Osteocyte (in vitro differentiated cells): ENCODE data around the gene TIMM21. TPM values are rescaled to one million over a fixed set of nuclear protein-coding genes. Genes with fewer than 3 reads are reported as not detected.
A peak's percentile ranks its signal among the peaks of the same experiment; 100 is the strongest.

Experiments used
- DNase-seq: peaks from one replicate; pipeline ENCODE4 v3.0.0; 2021; ENCODE audit warnings: mixed read lengths; ENCODE audit not compliant: unreplicated experiment; ENCODE audit errors: extremely low spot score
- H3K27ac Mint-ChIP-seq: one replicate; pipeline ENCODE4 v1.8.0; 2021; ENCODE audit warnings: mild to moderate bottlenecking, mixed read lengths; ENCODE audit not compliant: unreplicated experiment
- H3K27me3 Mint-ChIP-seq: one replicate; pipeline ENCODE4 v1.8.0; 2021; ENCODE audit warnings: mixed read lengths; ENCODE audit not compliant: unreplicated experiment
- H3K36me3 Mint-ChIP-seq: one replicate; pipeline ENCODE4 v1.8.0; 2021; ENCODE audit warnings: mixed read lengths; ENCODE audit not compliant: unreplicated experiment
- H3K4me1 Mint-ChIP-seq: one replicate; pipeline ENCODE4 v1.8.0; 2021; ENCODE audit warnings: mixed read lengths; ENCODE audit not compliant: unreplicated experiment
- H3K4me3 Mint-ChIP-seq: one replicate; pipeline ENCODE4 v1.8.0; 2021; ENCODE audit warnings: mild to moderate bottlenecking, moderate library complexity, mixed read lengths; ENCODE audit not compliant: unreplicated experiment
- H3K9me3 Mint-ChIP-seq: one replicate; pipeline ENCODE4 v1.8.0; 2021; ENCODE audit warnings: mixed read lengths; ENCODE audit not compliant: unreplicated experiment
- total RNA-seq: library from RNA; stranded (reverse); gene quantifications from 2 replicates; pipeline ENCODE4 v1.2.1, GENCODE V29; 2021
- TF ChIP-seq, protein P1 (sequence below): fragments of 200-600 bp; sonication (generic); IDR thresholded peaks from 2 replicates; pipeline ENCODE4 v1.5.0; 2021; ENCODE audit warnings: antibody characterized with exemption, mild to moderate bottlenecking, moderate library complexity

TIMM21 gene
- total RNA-seq, 1 donor from 2014 or later, result 23.3 TPM

DNA sequence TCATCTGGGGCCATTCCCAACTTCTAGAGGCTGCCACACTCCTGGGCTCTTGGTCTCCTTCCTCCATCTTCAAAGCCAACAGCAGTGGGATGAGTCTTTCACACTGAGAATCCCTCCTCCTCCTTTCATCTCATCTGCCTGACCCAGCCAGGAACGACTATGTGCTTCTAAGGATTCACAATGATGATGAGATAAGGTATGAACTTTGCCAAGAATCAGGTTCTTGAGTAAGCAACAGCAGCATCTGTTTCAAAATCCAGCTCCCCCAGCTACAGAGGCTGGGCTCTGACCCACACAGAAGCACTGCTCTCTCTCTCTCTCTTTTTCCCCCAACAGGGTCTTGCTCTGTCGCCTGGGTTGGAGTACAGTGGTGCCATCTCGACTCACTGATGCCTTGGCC lies 46.4 kb downstream of the TIMM21 start:
- H3K27me3 Mint-ChIP-seq, result peaks cover 15% of the 10 kb centered on the region
- DNase-seq, result peak; percentile 42
- H3K4me1 Mint-ChIP-seq, result peaks cover 2% of the 10 kb centered on the region
- TF ChIP-seq, protein P1, sequence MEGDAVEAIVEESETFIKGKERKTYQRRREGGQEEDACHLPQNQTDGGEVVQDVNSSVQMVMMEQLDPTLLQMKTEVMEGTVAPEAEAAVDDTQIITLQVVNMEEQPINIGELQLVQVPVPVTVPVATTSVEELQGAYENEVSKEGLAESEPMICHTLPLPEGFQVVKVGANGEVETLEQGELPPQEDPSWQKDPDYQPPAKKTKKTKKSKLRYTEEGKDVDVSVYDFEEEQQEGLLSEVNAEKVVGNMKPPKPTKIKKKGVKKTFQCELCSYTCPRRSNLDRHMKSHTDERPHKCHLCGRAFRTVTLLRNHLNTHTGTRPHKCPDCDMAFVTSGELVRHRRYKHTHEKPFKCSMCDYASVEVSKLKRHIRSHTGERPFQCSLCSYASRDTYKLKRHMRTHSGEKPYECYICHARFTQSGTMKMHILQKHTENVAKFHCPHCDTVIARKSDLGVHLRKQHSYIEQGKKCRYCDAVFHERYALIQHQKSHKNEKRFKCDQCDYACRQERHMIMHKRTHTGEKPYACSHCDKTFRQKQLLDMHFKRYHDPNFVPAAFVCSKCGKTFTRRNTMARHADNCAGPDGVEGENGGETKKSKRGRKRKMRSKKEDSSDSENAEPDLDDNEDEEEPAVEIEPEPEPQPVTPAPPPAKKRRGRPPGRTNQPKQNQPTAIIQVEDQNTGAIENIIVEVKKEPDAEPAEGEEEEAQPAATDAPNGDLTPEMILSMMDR, result no peak
- H3K27ac Mint-ChIP-seq, result no peak overlapping the region
- no peaks in the 10 kb centered on the region for H3K36me3 Mint-ChIP-seq
- no peaks in the 10 kb centered on the region for H3K9me3 Mint-ChIP-seq
- H3K4me3 Mint-ChIP-seq, result no peak overlapping the region

DNA sequence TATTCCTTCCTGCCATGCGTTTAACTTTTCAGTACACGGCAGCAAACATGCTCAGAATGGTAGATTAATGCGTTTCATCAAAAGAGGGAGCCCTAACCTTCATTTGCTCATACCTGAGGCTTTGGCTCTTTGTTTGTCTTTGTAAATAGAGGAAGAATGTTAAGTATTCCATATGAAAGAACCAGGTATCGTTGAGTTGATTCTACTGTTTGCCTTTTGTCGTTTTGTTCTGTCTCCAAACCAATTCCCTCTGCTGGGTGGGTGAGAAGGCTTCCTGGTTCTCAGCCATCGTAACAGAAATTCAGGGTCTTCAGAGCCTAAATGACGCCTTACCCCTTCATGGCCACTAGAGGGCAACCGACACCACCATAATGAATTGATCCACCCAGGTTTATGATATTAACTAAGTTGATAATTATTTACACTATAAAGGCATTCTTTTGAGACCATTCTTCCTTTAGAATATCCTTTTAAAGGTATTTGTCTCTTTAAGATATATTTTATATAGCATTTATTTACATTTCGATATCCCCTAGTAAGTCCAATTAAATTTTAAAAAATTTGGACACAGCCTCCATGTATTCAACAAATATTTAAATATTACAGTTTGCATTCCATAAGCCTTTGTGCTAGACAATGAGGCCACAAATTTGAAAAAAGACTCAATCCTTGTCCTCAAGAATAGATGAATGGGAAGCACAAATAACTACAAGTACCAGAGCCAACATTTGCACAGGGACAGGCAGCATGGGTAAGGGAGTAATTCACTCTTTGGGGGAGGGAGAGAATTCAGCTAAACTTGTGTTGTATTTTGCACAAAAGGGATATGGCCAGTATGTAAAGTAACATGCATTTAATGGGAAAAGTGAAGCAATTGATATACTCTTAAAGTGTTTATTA lies 48.1 kb downstream of the TIMM21 start:
- Mint-ChIP-seq H3K4me3 (peak overlapping the region; percentile 64), H3K27me3 (peaks cover 13% of the 10 kb centered on the region), H3K4me1 (peaks cover 2% of the 10 kb centered on the region), H3K9me3 (no peaks in the 10 kb centered on the region), H3K36me3 (no peaks in the 10 kb centered on the region), H3K27ac (no peak overlapping the region)
- DNase-seq, result no peak
- TF ChIP-seq, protein P1, result peak; percentile 86

DNA sequence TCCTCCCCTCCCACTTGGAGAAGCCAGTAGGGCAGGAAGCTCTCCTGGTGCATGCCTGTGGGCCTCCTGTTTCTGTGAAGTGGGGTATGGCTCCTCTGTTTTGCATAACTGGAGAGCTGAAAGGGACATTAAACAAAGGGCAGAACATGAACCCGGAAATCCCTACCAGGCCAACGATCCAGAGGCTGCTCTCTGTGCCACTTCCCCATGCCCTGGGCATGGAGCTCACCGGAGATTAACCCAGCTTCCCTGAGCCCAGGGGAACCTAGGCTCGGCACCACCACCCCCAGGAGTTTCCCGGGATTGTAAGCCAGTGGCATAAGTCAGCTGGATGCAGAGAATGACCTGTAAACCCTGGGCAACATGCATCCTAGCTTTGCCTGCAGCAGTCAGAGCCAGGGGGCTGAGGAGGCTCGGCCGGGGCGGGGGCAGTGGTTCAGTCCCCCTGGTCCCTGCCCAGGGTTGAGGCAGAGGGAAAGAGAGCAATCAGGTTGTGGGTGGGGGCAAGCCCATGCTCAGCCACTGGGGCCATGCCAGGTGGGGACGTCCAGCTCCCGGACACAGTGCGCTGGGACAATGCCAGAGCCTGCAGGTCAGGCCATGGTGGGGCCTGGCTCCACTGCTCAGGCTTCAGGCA lies 49.5 kb downstream of the TIMM21 start:
- no peak overlapping the region for H3K27ac Mint-ChIP-seq
- peaks cover 12% of the 10 kb centered on the region for H3K27me3 Mint-ChIP-seq
- no peaks in the 10 kb centered on the region for H3K9me3 Mint-ChIP-seq
- no peaks in the 10 kb centered on the region for H3K36me3 Mint-ChIP-seq
- H3K4me1 Mint-ChIP-seq, result peaks cover 2% of the 10 kb centered on the region
- H3K4me3 Mint-ChIP-seq, result no peak overlapping the region
- TF ChIP-seq, protein P1, result no peak
- peak; percentile 80 for DNase-seq

DNA sequence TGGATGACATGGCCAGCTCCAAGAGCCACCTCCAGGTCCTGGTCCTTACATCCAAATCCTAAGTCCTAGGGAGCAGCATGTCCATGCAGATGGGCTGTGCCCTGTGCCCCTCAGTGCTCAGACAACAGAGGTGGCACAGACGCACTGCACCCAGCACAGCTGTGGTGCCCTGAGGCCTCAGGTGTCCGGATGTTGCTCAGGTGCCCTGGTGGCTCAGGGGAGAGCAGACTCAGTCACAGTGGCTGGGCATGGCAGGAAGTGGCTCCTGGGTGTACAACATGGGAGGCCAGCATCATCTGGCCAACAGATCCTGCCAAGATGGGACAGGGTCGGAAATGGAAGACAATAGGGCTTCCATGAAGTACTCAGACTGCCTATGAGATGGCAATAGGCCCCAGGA lies 50.1 kb downstream of the TIMM21 start:
- H3K27ac Mint-ChIP-seq, result no peak overlapping the region
- peaks cover 2% of the 10 kb centered on the region for H3K4me1 Mint-ChIP-seq
- DNase-seq, result peak; percentile 49
- TF ChIP-seq, protein P1, result no peak
- no peak overlapping the region for H3K4me3 Mint-ChIP-seq
- H3K27me3 Mint-ChIP-seq, result peaks cover 12% of the 10 kb centered on the region
- no peaks in the 10 kb centered on the region for H3K9me3 Mint-ChIP-seq
- H3K36me3 Mint-ChIP-seq, result no peaks in the 10 kb centered on the region

DNA sequence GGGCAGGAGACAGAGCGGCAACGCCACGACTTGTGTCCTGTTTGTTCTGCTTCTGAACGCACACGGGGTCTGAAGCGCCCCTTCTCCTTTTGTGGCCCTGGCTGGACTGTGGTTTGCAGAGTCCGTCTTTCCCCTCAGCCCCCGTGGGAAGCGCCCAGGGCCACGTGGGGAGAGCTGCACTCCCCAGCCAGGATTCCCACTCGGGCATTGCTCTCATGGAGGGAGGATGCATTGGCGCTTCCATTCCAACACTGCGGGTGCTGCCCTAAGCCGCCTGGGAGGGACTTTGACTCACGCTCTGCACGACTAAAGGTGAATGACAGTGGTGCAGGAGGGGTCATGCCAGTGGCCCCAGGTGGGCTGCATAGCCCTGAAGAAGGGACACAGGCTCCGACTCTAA lies 52.5 kb downstream of the TIMM21 start:
- TF ChIP-seq, protein P1, result no peak
- Mint-ChIP-seq H3K4me1 (peaks cover 2% of the 10 kb centered on the region), H3K4me3 (no peak overlapping the region), H3K27ac (no peak overlapping the region), H3K9me3 (no peaks in the 10 kb centered on the region), H3K36me3 (no peaks in the 10 kb centered on the region), H3K27me3 (no peaks in the 10 kb centered on the region)
- no peak for DNase-seq
